Mucosa of descending colon (tissue), 3 donors: ENCODE data around the gene SEMA3C. TPM values are rescaled to one million over a fixed set of nuclear protein-coding genes. Genes with fewer than 3 reads are reported as not detected.

Experiments used
- ATAC-seq: fragments of 200-7000 bp; cut with Tn5 transposase; one replicate; pipeline ENCODE4 v1.9.1; 2020; ENCODE audit warnings: mild to moderate bottlenecking, moderate library complexity
- DNase-seq, 3 donors: peaks; one replicate each; pipeline ENCODE4 v3.0.0-alpha.2; 2020
- H3K36me3 ChIP-seq: fragments of 200-600 bp; one replicate; pipeline ENCODE4 v1.8.0; 2021; ENCODE audit warnings: low read depth, mild to moderate bottlenecking
- H3K4me1 ChIP-seq: fragments of 200-600 bp; one replicate; pipeline ENCODE4 v1.8.0; 2021; ENCODE audit warnings: low read depth, mild to moderate bottlenecking
- H3K4me3 ChIP-seq: fragments of 200-600 bp; one replicate; pipeline ENCODE4 v1.8.0; 2021; ENCODE audit warnings: mild to moderate bottlenecking
- H3K9me3 ChIP-seq: fragments of 200-600 bp; one replicate; pipeline ENCODE4 v1.8.0; 2021; ENCODE audit warnings: mild to moderate bottlenecking
- CTCF ChIP-seq: fragments of 200-600 bp; IDR thresholded peaks from one replicate; pipeline ENCODE4 v1.8.0; 2022; ENCODE audit warnings: antibody characterized with exemption, mild to moderate bottlenecking
- intact Hi-C, 2 donors: fragments of 100-400 bp; cut with DNase I in 1 of 2; cut with micrococcal nuclease in 1 of 2; formaldehyde crosslinking; loops; one replicate each; pipeline versions ENCODE4 v1.11.0 to v1.11.1; 2022; cut with DNase I, micrococcal nuclease
- total RNA-seq, 3 donors: library from RNA; stranded (reverse); fragmentation: NEBNext Ultra II Directional in 2 of 3; extraction: Animal tissue kit (Norgen Biotek cat#: 25700) in 2 of 3; gene quantifications; one replicate each; pipeline versions ENCODE4 v1.2.1 to v1.2.4, GENCODE V29; 2021 to 2023
- donor health status: DM: no; HTN: no; CAD: no; lungs with moderate emphysema.
- donor health status: DM: no; HTN: no; CAD: no.
- donor health status: DM: no; HTN: yes; CAD: no.

Gene SEMA3C
- total RNA-seq, 3 donors from 2014 or later, result 72.4 to 150 (median 83.7) TPM

- TF ChIP-seq CTCF, result no peak
- H3K4me3 ChIP-seq, result no peak overlapping the region
- DNase-seq (no peak), ATAC-seq (no peak)
- H3K9me3 ChIP-seq, result no peaks in the 10 kb centered on the region
- intact Hi-C loops, result no loop called here
- no peaks in the 10 kb centered on the region for H3K36me3 ChIP-seq
- H3K4me1 ChIP-seq, result no peaks in the 10 kb centered on the region
Measured at GRCh38 chr7:80773787-80774508, 144.9 kb downstream of the SEMA3C start.

- no peaks in the 10 kb centered on the region for H3K4me1 ChIP-seq
- H3K36me3 ChIP-seq, result no peaks in the 10 kb centered on the region
- TF ChIP-seq CTCF, result no peak
- H3K9me3 ChIP-seq, result no peaks in the 10 kb centered on the region
- intact Hi-C loops, result no loop called here
- ATAC-seq (no peak), DNase-seq (no peak)
- no peak overlapping the region for H3K4me3 ChIP-seq
Measured at GRCh38 chr7:80772347-80772993, 146.4 kb downstream of the SEMA3C start.

- Histone ChIP-seq H3K4me1 (no peaks in the 10 kb centered on the region), H3K4me3 (no peak overlapping the region), H3K9me3 (no peaks in the 10 kb centered on the region), H3K36me3 (no peaks in the 10 kb centered on the region)
- TF ChIP-seq CTCF, result no peak
- ATAC-seq, result peak; percentile 67
- DNase-seq, result peak in 1 of 3 donors; percentile 16
- intact Hi-C loops, result no loop called here
Measured at GRCh38 chr7:80771523-80771922, 147.3 kb downstream of the SEMA3C start.

- no peaks in the 10 kb centered on the region for H3K9me3 ChIP-seq
- DNase-seq (no peak), ATAC-seq (peak; percentile 34)
- no peaks in the 10 kb centered on the region for H3K36me3 ChIP-seq
- H3K4me1 ChIP-seq, result no peaks in the 10 kb centered on the region
- TF ChIP-seq CTCF, result no peak
- no peak overlapping the region for H3K4me3 ChIP-seq
- intact Hi-C loops, result no loop called here
Measured at GRCh38 chr7:80770675-80771081, 148.2 kb downstream of the SEMA3C start.

- no peaks in the 10 kb centered on the region for H3K4me1 ChIP-seq
- no peak for TF ChIP-seq CTCF
- ATAC-seq (peak; percentile 49), DNase-seq (no peak)
- no peaks in the 10 kb centered on the region for H3K36me3 ChIP-seq
- no peaks in the 10 kb centered on the region for H3K9me3 ChIP-seq
- H3K4me3 ChIP-seq, result no peak overlapping the region
- intact Hi-C loops, result no loop called here
Measured at GRCh38 chr7:80770061-80770460, 148.8 kb downstream of the SEMA3C start.
